ENCODE measurements around the gene CDH15. TPM values are rescaled to one million over a fixed set of nuclear protein-coding genes. Genes with fewer than 3 reads are reported as not detected.

Gene CDH15
- total RNA-seq, 4 donors from 2014 or later: 48.5 to 60.8 (median 51.0) TPM

DNA sequence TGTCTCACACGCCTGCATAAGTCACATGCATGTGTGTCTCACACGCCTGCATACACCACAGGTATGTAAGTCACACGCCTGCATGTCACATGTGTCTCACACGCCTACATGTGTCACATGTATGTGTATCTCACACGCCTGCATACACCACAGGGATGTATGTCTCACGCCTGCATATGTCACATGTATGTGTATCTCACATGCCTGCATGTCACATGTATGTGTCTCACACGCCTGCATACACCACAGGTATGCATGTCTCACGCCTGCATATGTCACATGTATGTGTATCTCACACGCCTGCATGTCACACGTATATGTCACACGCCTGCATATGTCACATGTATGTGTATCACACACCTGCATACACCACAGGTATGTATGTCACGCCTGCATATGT is 13.8 kb upstream of the CDH15 start:
- no peaks in the 10 kb centered on the region for H3K36me3 ChIP-seq
- no peaks in the 10 kb centered on the region for H3K27me3 ChIP-seq
- no peak overlapping the region for H3K4me3 ChIP-seq
- ATAC-seq (no peak), DNase-seq (no peak)
- H3K27ac ChIP-seq: no peak overlapping the region
- intact Hi-C loops (cut with DNase I; ENCODE audit: low total_unique reads) (no loop called here), in situ Hi-C loops (cut with MboI; ENCODE audit: low sequenced_read_pairs in 4 of 4) (no loop called here)
- H3K9me3 ChIP-seq: no peaks in the 10 kb centered on the region
- H3K4me1 ChIP-seq: peaks cover 18 to 23% of the 10 kb centered on the region in 2 donors
- TF ChIP-seq CTCF (IDR thresholded peaks at IDR 0.05 in 4 of 5, conservative IDR thresholded peaks at IDR 0.05 in 1 of 5) (no peak), POLR2A (IDR thresholded peaks at IDR 0.05) (no peak)

- intact Hi-C loops (cut with DNase I; ENCODE audit: low total_unique reads): no loop called here
- in situ Hi-C loops (cut with MboI; ENCODE audit: low sequenced_read_pairs in 4 of 4): no loop called here
- DNase-seq: no peak
- ATAC-seq: no peak
- H3K4me1 ChIP-seq: peaks cover 18 to 23% of the 10 kb centered on the region in 2 donors
- peaks cover 0 to 5% (median 0%) of the 10 kb centered on the region in 3 donors for H3K27me3 ChIP-seq
- no peak overlapping the region for H3K4me3 ChIP-seq
- no peaks in the 10 kb centered on the region for H3K9me3 ChIP-seq
- H3K36me3 ChIP-seq: no peaks in the 10 kb centered on the region
- H3K27ac ChIP-seq: no peak overlapping the region
- TF ChIP-seq POLR2A (IDR thresholded peaks at IDR 0.05) (no peak), CTCF (IDR thresholded peaks at IDR 0.05 in 4 of 5, conservative IDR thresholded peaks at IDR 0.05 in 1 of 5) (no peak)
Observed at GRCh38 chr16:89159066-89159849, 12.3 kb upstream of the CDH15 start.

DNA sequence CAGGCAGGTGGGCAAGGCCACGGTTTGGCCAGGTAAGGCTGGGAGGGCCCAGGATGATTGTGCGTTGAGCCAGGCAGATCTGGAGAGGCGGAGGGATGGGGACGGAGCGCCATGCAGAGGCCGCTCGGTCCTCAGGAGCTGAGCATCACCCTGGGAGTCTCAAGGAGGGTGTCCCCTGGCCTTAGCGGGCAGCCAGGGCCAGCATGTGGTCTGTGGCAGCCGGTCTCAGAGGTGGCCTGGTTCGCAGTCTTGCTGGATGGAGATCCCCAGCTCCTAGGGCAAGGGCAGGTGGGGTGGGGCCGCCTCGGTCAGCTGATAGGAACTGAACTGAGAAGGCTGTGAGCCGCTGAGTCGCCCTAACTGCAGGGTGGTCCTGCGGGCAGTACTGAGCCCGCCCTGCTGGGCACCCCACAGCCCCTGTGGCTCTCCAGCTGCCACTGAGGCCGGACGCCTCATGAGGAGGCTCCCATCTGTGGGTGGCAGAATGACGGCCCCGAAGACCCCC is 11.6 kb upstream of the CDH15 start:
- Histone ChIP-seq H3K4me3 (no peak overlapping the region), H3K27me3 (peaks cover 3 to 9% (median 3%) of the 10 kb centered on the region in 3 donors), H3K36me3 (no peaks in the 10 kb centered on the region), H3K27ac (no peak overlapping the region), H3K4me1 (peaks cover 18 to 20% of the 10 kb centered on the region in 2 donors), H3K9me3 (no peaks in the 10 kb centered on the region)
- DNase-seq: no peak
- no peak for TF ChIP-seq POLR2A (IDR thresholded peaks at IDR 0.05)
- no peak for TF ChIP-seq CTCF (IDR thresholded peaks at IDR 0.05 in 4 of 5, conservative IDR thresholded peaks at IDR 0.05 in 1 of 5)
- no peak for ATAC-seq
- in situ Hi-C loops (cut with MboI; ENCODE audit: low sequenced_read_pairs in 4 of 4) (no loop called here), intact Hi-C loops (cut with DNase I; ENCODE audit: low total_unique reads) (loop anchor here (10.0 kb wide), 1 partner anchor 695 kb away; no protein-coding TSS in a partner anchor)

GRCh38 chr16:89160977-89161701 is 10.4 kb upstream of the CDH15 start:
- ATAC-seq (no peak), DNase-seq (no peak)
- peaks cover 3 to 12% (median 3%) of the 10 kb centered on the region in 3 donors for H3K27me3 ChIP-seq
- no peak overlapping the region for H3K4me3 ChIP-seq
- intact Hi-C loops (cut with DNase I; ENCODE audit: low total_unique reads): loop anchor here (10.0 kb wide), 1 partner anchor 696 kb away; no protein-coding TSS in a partner anchor
- no peaks in the 10 kb centered on the region for H3K36me3 ChIP-seq
- no peaks in the 10 kb centered on the region for H3K9me3 ChIP-seq
- H3K4me1 ChIP-seq: peaks cover 8 to 9% of the 10 kb centered on the region in 2 donors
- no peak overlapping the region for H3K27ac ChIP-seq
- TF ChIP-seq POLR2A (IDR thresholded peaks at IDR 0.05) (no peak), CTCF (IDR thresholded peaks at IDR 0.05 in 4 of 5, conservative IDR thresholded peaks at IDR 0.05 in 1 of 5) (no peak)
- in situ Hi-C loops (cut with MboI; ENCODE audit: low sequenced_read_pairs in 4 of 4): no loop called here

All from gastrocnemius medialis (tissue), 4 donors.